B cell (primary cell): ENCODE measurements around the gene SLC25A13. TPM values are rescaled to one million over a fixed set of nuclear protein-coding genes. Genes with fewer than 3 reads are reported as not detected.

ENCODE experiments used
- ATAC-seq: fragments of 200-7000 bp; cut with Tn5 transposase; one replicate; pipeline ENCODE4 v1.10.0; 2021; ENCODE audit warnings: low read depth, mild to moderate bottlenecking, moderate number of reproducible peaks, moderate library complexity
- CTCF ChIA-PET: fragments of 350-600 bp; sonication (Branson Sonifier 250); formaldehyde crosslinking; loops from one replicate; lab custom pipeline; 2021; ENCODE audit warnings: antibody characterized with exemption, inconsistent platforms; lab: Charles Lee
- POLR2A ChIA-PET: fragments of 350-600 bp; sonication (Branson Sonifier 250); formaldehyde crosslinking; loops from one replicate; lab custom pipeline; 2021; ENCODE audit warnings: antibody characterized with exemption; lab: Charles Lee
- DNase-seq: peaks from one replicate; pipeline ENCODE4 v3.0.0; 2013
- H2AFZ ChIP-seq: 2 replicates; pipeline ENCODE4 v1.6.1; 2012; ENCODE audit warnings: mild to moderate bottlenecking, low read depth, low read length; ENCODE audit not compliant: insufficient read depth, poor library complexity, severe bottlenecking
- H3K27ac ChIP-seq, 2 donors: 1 replicate in 1 of 2; 2 replicates in 1 of 2; pipeline ENCODE4 v1.5.1; 2012 to 2013; ENCODE audit warnings: low read length in 2 of 2, mild to moderate bottlenecking in 2 of 2, moderate library complexity in 1 of 2
- H3K27me3 ChIP-seq, 4 experiments: fragments of 200-600 bp in 1 of 4; sonication (generic) in 1 of 4; replicated peaks in 1 of 4; 1 replicate in 2 of 4; 2 replicates in 2 of 4; pipeline versions ENCODE4 v1.6.1 to v1.7.0; 2013 to 2016; ENCODE audit warnings: low read length in 3 of 4, mild to moderate bottlenecking in 2 of 4, mixed read lengths in 1 of 4, moderate library complexity in 1 of 4; ENCODE audit not compliant: insufficient read depth in 4 of 4, control insufficient read depth in 3 of 4; ENCODE audit errors: control extremely low read depth in 1 of 4
- H3K36me3 ChIP-seq, 2 experiments: replicated peaks in 1 of 2; 1 replicate in 1 of 2; 2 replicates in 1 of 2; pipeline versions ENCODE4 v1.6.1 to v1.7.1; 2013; ENCODE audit warnings: low read length in 1 of 2; ENCODE audit not compliant: insufficient read depth in 2 of 2, control insufficient read depth in 1 of 2; ENCODE audit errors: control extremely low read depth in 1 of 2, extremely low read depth in 1 of 2
- H3K4me1 ChIP-seq, 2 donors: fragments of 200-600 bp in 1 of 2; sonication (generic) in 1 of 2; 1 replicate in 1 of 2; 2 replicates in 1 of 2; pipeline versions ENCODE4 v1.5.1 to v1.6.1; 2013 to 2017; ENCODE audit warnings: low read length in 2 of 2; ENCODE audit not compliant: control insufficient read depth in 2 of 2, insufficient read depth in 2 of 2
- H3K4me2 ChIP-seq: replicated peaks from 2 replicates; pipeline ENCODE3; 2012; ENCODE audit warnings: mild to moderate bottlenecking, low read depth, low read length; ENCODE audit not compliant: poor library complexity, severe bottlenecking
- H3K4me3 ChIP-seq, 5 experiments: fragments of 200-600 bp in 1 of 5; sonication (generic) in 1 of 5; 1 replicate in 3 of 5; 2 replicates in 2 of 5; pipeline versions ENCODE4 v1.5.1 to v1.7.0; 2011 to 2016; ENCODE audit warnings: low read length in 4 of 5, mild to moderate bottlenecking in 4 of 5, low read depth in 2 of 5, control low read depth in 1 of 5, moderate library complexity in 1 of 5; ENCODE audit not compliant: insufficient read depth in 1 of 5; ENCODE audit errors: control extremely low read depth in 1 of 5, extremely low read depth in 1 of 5
- H3K79me2 ChIP-seq: fragments of 200-600 bp; sonication (generic); one replicate; pipeline ENCODE4 v1.6.0; 2016; ENCODE audit warnings: low read length; ENCODE audit not compliant: control insufficient read depth, insufficient read depth
- H3K9ac ChIP-seq: fragments of 200-600 bp; sonication (generic); 2 replicates; pipeline ENCODE4 v1.6.1; 2017; ENCODE audit warnings: mild to moderate bottlenecking, low read length, moderate library complexity
- H3K9me3 ChIP-seq, 3 donors: one replicate each; pipeline versions ENCODE4 v1.6.1 to v1.7.1; 2013; ENCODE audit warnings: low read length in 2 of 3; ENCODE audit not compliant: control insufficient read depth in 2 of 3, insufficient read depth in 1 of 3; ENCODE audit errors: control extremely low read depth in 1 of 3
- H4K20me1 ChIP-seq: 2 replicates; pipeline ENCODE4 v1.6.0; 2012; ENCODE audit warnings: mild to moderate bottlenecking, low read length; ENCODE audit not compliant: insufficient read depth, control insufficient read depth, poor library complexity, severe bottlenecking
- H3K27ac Mint-ChIP-seq: one replicate; pipeline ENCODE4 v1.8.0; 2021; ENCODE audit warnings: mixed read lengths
- H3K27me3 Mint-ChIP-seq: one replicate; pipeline ENCODE4 v1.8.0; 2021; ENCODE audit warnings: mixed read lengths
- H3K4me1 Mint-ChIP-seq: one replicate; pipeline ENCODE4 v1.8.0; 2021; ENCODE audit warnings: mixed read lengths
- H3K4me3 Mint-ChIP-seq: one replicate; pipeline ENCODE4 v1.8.0; 2021; ENCODE audit warnings: mixed read lengths
- H3K9me3 Mint-ChIP-seq: one replicate; pipeline ENCODE4 v1.8.0; 2022; ENCODE audit warnings: mixed read lengths; ENCODE audit not compliant: insufficient read depth
- CTCF ChIP-seq: fragments of 200-600 bp; IDR thresholded peaks from one replicate; pipeline ENCODE4 v1.8.0; 2022; ENCODE audit warnings: antibody characterized with exemption, mild to moderate bottlenecking
- EZH2 ChIP-seq: IDR thresholded peaks from 2 replicates; pipeline ENCODE4 v1.6.1; 2012; ENCODE audit warnings: borderline replicate concordance, low read depth, mild to moderate bottlenecking, moderate library complexity, low read length; ENCODE audit not compliant: insufficient read depth, poor library complexity, severe bottlenecking
- WGBS: methylation state at CpG from one replicate; pipeline ENCODE4 v1.1.5; 2013; ENCODE audit warnings: missing lambda C conversion rate; ENCODE audit not compliant: insufficient coverage; 5-methylcytosine and 5-hydroxymethylcytosine counted together
- intact Hi-C: fragments of 100-400 bp; cut with micrococcal nuclease; formaldehyde crosslinking; loops from one replicate; pipeline ENCODE4 v1.10.0; 2022
- polyA plus RNA-seq: library from polyadenylated mRNA; depleted of rRNA; stranded (reverse); fragments of >200 nt; gene quantifications from 2 replicates; pipeline ENCODE4 v1.2.3, GENCODE V29; 2012
- total RNA-seq, 2 donors: library from RNA; stranded (reverse); fragments of 120-200 nt in 1 of 2; gene quantifications; 1 replicate in 1 of 2; 2 replicates in 1 of 2; pipeline versions ENCODE4 v1.2.3 to v1.2.4, GENCODE V29; 2013 to 2022

SLC25A13 gene
- total and polyA plus RNA-seq, 2 donors (not counting 1 experiment from before 2014, with no cell fraction given), result 12.5 to 30.9 TPM

DNA sequence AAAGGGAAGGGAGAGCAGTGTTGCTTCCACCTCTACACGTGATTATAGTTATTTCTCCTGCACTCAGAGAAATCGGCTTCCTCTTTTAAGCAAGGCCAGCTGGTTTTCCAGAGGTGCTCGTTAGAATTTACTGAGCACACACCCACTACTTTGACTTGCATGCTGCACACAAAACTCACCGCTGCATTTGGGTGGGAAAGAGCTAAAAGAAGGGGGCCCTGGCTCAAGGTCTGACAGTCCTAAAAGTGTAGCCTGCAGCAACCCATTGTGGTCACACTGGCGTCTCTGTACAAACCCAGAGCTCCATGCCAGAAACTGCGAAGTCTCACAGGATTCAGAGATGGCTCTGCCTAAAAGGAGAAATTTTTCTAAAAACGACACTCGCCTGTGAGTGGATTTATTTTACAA is 133.7 kb downstream of the SLC25A13 start:
- no peaks in the 10 kb centered on the region for H3K79me2 ChIP-seq
- H3K27me3 Mint-ChIP-seq, result no peaks in the 10 kb centered on the region
- no peak overlapping the region for H3K4me3 Mint-ChIP-seq
- ChIA-PET CTCF (no interaction called here), POLR2A (no interaction called here)
- H3K27me3 ChIP-seq, result no peaks in the 10 kb centered on the region
- ATAC-seq, result no peak
- H3K27ac ChIP-seq, result no peak overlapping the region
- no peak overlapping the region for H3K27ac Mint-ChIP-seq
- DNase-seq, result no peak
- H3K4me1 Mint-ChIP-seq, result no peaks in the 10 kb centered on the region
- intact Hi-C loops, result no loop called here
- no peaks in the 10 kb centered on the region for H3K9me3 Mint-ChIP-seq
- H3K9ac ChIP-seq, result no peak overlapping the region
- H3K4me2 ChIP-seq, result no peak overlapping the region
- TF ChIP-seq EZH2 (no peak), CTCF (no peak)
- H3K36me3 ChIP-seq, result peaks cover 20 to 42% of the 10 kb centered on the region in 2 experiments
- H3K4me1 ChIP-seq, result no peaks in the 10 kb centered on the region
- WGBS, result 42% methylated on average over 3 of the region's 8 CpGs
- no peaks in the 10 kb centered on the region for H3K9me3 ChIP-seq
- no peak overlapping the region for H3K4me3 ChIP-seq
- H2AFZ ChIP-seq, result no peak overlapping the region
- H4K20me1 ChIP-seq, result no peaks in the 10 kb centered on the region

DNA sequence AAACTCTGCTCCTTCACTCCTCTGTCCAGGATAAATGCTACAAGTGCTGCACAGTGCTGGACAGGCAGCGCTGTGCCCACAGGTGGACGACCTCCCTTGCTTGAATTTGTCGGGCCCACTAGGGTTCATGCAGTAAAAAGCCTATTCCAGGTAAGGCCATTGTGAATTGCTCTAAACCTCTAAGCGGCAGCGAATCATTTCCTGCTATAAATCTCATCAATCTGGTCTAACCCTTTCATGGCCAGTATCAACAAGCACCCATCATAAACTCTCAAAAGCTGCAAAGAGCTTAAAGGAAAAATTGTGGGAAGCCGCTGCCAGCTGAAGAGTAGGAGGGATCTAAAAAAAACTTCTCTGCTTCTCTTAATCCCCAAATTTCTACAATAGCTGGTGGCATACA is 134.2 kb downstream of the SLC25A13 start:
- H3K9me3 Mint-ChIP-seq, result no peaks in the 10 kb centered on the region
- H3K79me2 ChIP-seq, result no peaks in the 10 kb centered on the region
- no peaks in the 10 kb centered on the region for H3K27me3 ChIP-seq
- intact Hi-C loops, result no loop called here
- H4K20me1 ChIP-seq, result no peaks in the 10 kb centered on the region
- no peak overlapping the region for H3K9ac ChIP-seq
- 75% methylated on average over 4 of the region's 6 CpGs for WGBS
- no peak overlapping the region for H3K4me2 ChIP-seq
- H3K4me3 ChIP-seq, result no peak overlapping the region
- ChIA-PET POLR2A (no interaction called here), CTCF (no interaction called here)
- H3K36me3 ChIP-seq, result peaks cover 18 to 43% of the 10 kb centered on the region in 2 experiments
- H3K9me3 ChIP-seq, result no peaks in the 10 kb centered on the region
- no peaks in the 10 kb centered on the region for H3K4me1 ChIP-seq
- no peak overlapping the region for H3K27ac ChIP-seq
- H3K4me1 Mint-ChIP-seq, result no peaks in the 10 kb centered on the region
- no peak overlapping the region for H3K4me3 Mint-ChIP-seq
- no peak overlapping the region for H3K27ac Mint-ChIP-seq
- ATAC-seq (no peak), DNase-seq (no peak)
- TF ChIP-seq CTCF (no peak), EZH2 (no peak)
- H2AFZ ChIP-seq, result no peak overlapping the region
- H3K27me3 Mint-ChIP-seq, result no peaks in the 10 kb centered on the region
